Trophoblast cell (in vitro differentiated cells and primary cell): ENCODE data around the gene LGALS12.

Experiments used
- DNase-seq, 2 donors: peaks; one replicate each; pipeline ENCODE4 v3.0.0-alpha.2; 2016
- H2AFZ ChIP-seq: 2 replicates; pipeline ENCODE4 v1.6.1; 2013; ENCODE audit warnings: low read length, moderate library complexity, mild to moderate bottlenecking; ENCODE audit not compliant: insufficient read depth, poor library complexity
- H2AK5ac ChIP-seq: 2 replicates; pipeline ENCODE4 v1.6.1; 2013; ENCODE audit warnings: mild to moderate bottlenecking, low read length
- H2BK120ac ChIP-seq: 2 replicates; pipeline ENCODE4 v1.6.1; 2013; ENCODE audit warnings: low read length, mild to moderate bottlenecking, moderate library complexity; ENCODE audit not compliant: insufficient read depth, poor library complexity
- H2BK12ac ChIP-seq: 2 replicates; pipeline ENCODE4 v1.6.1; 2013; ENCODE audit warnings: mild to moderate bottlenecking, low read length, moderate library complexity
- H2BK5ac ChIP-seq: 2 replicates; pipeline ENCODE4 v1.6.1; 2013; ENCODE audit warnings: low read length, low read depth, moderate library complexity, mild to moderate bottlenecking; ENCODE audit not compliant: poor library complexity
- H3K14ac ChIP-seq: 2 replicates; pipeline ENCODE4 v1.6.1; 2013; ENCODE audit warnings: mild to moderate bottlenecking, low read length
- H3K18ac ChIP-seq: 2 replicates; pipeline ENCODE4 v1.6.1; 2013; ENCODE audit warnings: mild to moderate bottlenecking, low read length
- H3K23ac ChIP-seq: 2 replicates; pipeline ENCODE4 v1.6.1; 2013; ENCODE audit warnings: low read length
- H3K27ac ChIP-seq: 2 replicates; pipeline ENCODE4 v1.5.1; 2013; ENCODE audit warnings: low read depth, mild to moderate bottlenecking, inconsistent platforms, low read length, moderate library complexity
- H3K27me3 ChIP-seq: 2 replicates; pipeline ENCODE4 v1.6.1; 2013; ENCODE audit warnings: inconsistent platforms, mild to moderate bottlenecking, low read length, moderate library complexity; ENCODE audit not compliant: insufficient read depth
- H3K36me3 ChIP-seq, 2 experiments: 1 replicate in 1 of 2; 2 replicates in 1 of 2; pipeline ENCODE4 v1.6.1; 2013; ENCODE audit warnings: low read length in 2 of 2, mild to moderate bottlenecking in 2 of 2, moderate library complexity in 1 of 2; ENCODE audit not compliant: insufficient read depth in 2 of 2, control insufficient read depth in 1 of 2
- H3K4ac ChIP-seq: 2 replicates; pipeline ENCODE4 v1.6.1; 2013; ENCODE audit warnings: low read depth, mild to moderate bottlenecking, low read length, moderate library complexity
- H3K4me1 ChIP-seq, 2 experiments: 1 replicate in 1 of 2; 2 replicates in 1 of 2; pipeline ENCODE4 v1.6.1; 2013; ENCODE audit warnings: low read length in 2 of 2, mild to moderate bottlenecking in 2 of 2, moderate library complexity in 1 of 2; ENCODE audit not compliant: insufficient read depth in 2 of 2, control insufficient read depth in 1 of 2
- H3K4me2 ChIP-seq: 2 replicates; pipeline ENCODE4 v1.6.1; 2013; ENCODE audit warnings: inconsistent platforms, mild to moderate bottlenecking, low read length, moderate library complexity
- H3K4me3 ChIP-seq: 2 replicates; pipeline ENCODE4 v1.5.1; 2013; ENCODE audit warnings: mild to moderate bottlenecking, low read depth, low read length, inconsistent platforms
- H3K79me1 ChIP-seq: one replicate; pipeline ENCODE4 v1.6.1; 2013; ENCODE audit warnings: low read length
- H3K79me2 ChIP-seq: 2 replicates; pipeline ENCODE4 v1.6.1; 2013; ENCODE audit warnings: low read length, mild to moderate bottlenecking; ENCODE audit not compliant: control insufficient read depth, insufficient read depth, poor library complexity
- H3K9ac ChIP-seq: 2 replicates; pipeline ENCODE4 v1.6.1; 2013; ENCODE audit warnings: mild to moderate bottlenecking, low read length
- H3K9me3 ChIP-seq: 2 replicates; pipeline ENCODE4 v1.6.1; 2013; ENCODE audit warnings: low read depth, mild to moderate bottlenecking, control low read depth, inconsistent platforms, low read length; ENCODE audit not compliant: insufficient read depth
- H4K12ac ChIP-seq: 2 replicates; pipeline ENCODE4 v1.6.1; 2013; ENCODE audit warnings: low read depth, mild to moderate bottlenecking, low read length, moderate library complexity
- H4K8ac ChIP-seq: 2 replicates; pipeline ENCODE4 v1.6.1; 2013; ENCODE audit warnings: low read depth, mild to moderate bottlenecking, low read length, moderate library complexity
- H4K91ac ChIP-seq: one replicate; pipeline ENCODE4 v1.6.1; 2013; ENCODE audit warnings: low read depth, mild to moderate bottlenecking, low read length, moderate library complexity
- WGBS: extraction: QIAGEN DNeasy Blood & Tissue Kit; methylation state at CpG from one replicate; pipeline ENCODE4 v1.1.7; 2013; ENCODE audit warnings: missing lambda C conversion rate; ENCODE audit not compliant: insufficient read length, insufficient coverage; ENCODE audit errors: extremely low coverage; 5-methylcytosine and 5-hydroxymethylcytosine counted together

The LGALS12 gene

GRCh38 chr11:63518548-63518947 lies 12.7 kb downstream of the LGALS12 start:
- no peak overlapping the region for H3K4me2 ChIP-seq
- WGBS: no CpG with 5 or more reads among the region's 1 CpG
- H3K36me3 ChIP-seq: no peaks in the 10 kb centered on the region
- H3K4me3 ChIP-seq: no peak overlapping the region
- no peak overlapping the region for H3K14ac ChIP-seq
- no peaks in the 10 kb centered on the region for H3K79me2 ChIP-seq
- H2BK120ac ChIP-seq: no peak overlapping the region
- no peak overlapping the region for H2BK12ac ChIP-seq
- H3K9me3 ChIP-seq: peaks cover 4% of the 10 kb centered on the region
- H3K23ac ChIP-seq: no peak overlapping the region
- H4K8ac ChIP-seq: no peak overlapping the region
- H4K12ac ChIP-seq: no peak overlapping the region
- H3K27ac ChIP-seq: no peak overlapping the region
- H2AK5ac ChIP-seq: no peak overlapping the region
- H3K4ac ChIP-seq: no peak overlapping the region
- no peak overlapping the region for H4K91ac ChIP-seq
- H3K4me1 ChIP-seq: peaks cover 2 to 7% of the 10 kb centered on the region in 2 experiments
- H3K9ac ChIP-seq: no peak overlapping the region
- no peak overlapping the region for H3K18ac ChIP-seq
- H2AFZ ChIP-seq: no peak overlapping the region
- H3K27me3 ChIP-seq: no peaks in the 10 kb centered on the region
- H3K79me1 ChIP-seq: peaks cover 2% of the 10 kb centered on the region
- DNase-seq: no peak
- no peak overlapping the region for H2BK5ac ChIP-seq

DNA sequence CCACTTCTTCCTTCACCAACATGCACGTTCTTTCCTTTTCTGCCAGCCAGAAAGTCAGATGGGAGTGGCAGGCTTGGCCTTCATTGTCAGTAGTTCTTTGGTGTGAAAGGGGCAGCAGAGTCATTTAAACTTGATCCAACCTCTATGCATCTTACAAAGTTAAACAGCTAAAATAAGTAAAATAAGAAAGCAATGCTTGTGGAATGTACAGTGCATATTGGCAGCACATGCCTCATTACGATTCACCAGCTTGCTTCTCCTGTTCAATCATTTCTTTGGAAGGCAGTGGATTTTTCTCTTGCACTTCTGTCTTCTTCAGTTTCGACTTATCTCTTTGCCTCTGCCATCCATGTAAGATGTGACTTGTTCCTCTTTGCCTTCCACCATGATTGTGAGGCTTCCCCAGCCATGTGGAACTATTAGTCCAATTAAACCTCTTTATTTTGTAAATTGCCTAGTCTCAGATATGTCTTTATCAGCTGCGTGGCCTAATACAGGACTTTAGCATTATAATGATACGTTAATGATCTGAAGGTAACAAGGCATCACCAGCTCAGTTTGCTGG lies 14.8 kb downstream of the LGALS12 start:
- Histone ChIP-seq H3K36me3 (no peaks in the 10 kb centered on the region), H2BK12ac (no peak overlapping the region), H3K9me3 (peaks cover 4% of the 10 kb centered on the region), H3K79me2 (no peaks in the 10 kb centered on the region), H3K4ac (no peak overlapping the region), H4K91ac (no peak overlapping the region), H4K12ac (no peak overlapping the region), H2AFZ (no peak overlapping the region), H3K4me1 (peaks cover 2 to 7% of the 10 kb centered on the region in 2 experiments), H4K8ac (no peak overlapping the region), H2BK5ac (no peak overlapping the region), H2BK120ac (no peak overlapping the region), H3K18ac (no peak overlapping the region), H3K9ac (no peak overlapping the region), H3K4me2 (no peak overlapping the region), H2AK5ac (no peak overlapping the region), H3K23ac (no peak overlapping the region), H3K4me3 (no peak overlapping the region), H3K27ac (no peak overlapping the region), H3K14ac (no peak overlapping the region), H3K27me3 (no peaks in the 10 kb centered on the region), H3K79me1 (peaks cover 2% of the 10 kb centered on the region)
- no peak for DNase-seq
- WGBS: no CpG with 5 or more reads among the region's 5 CpGs

GRCh38 chr11:63521896-63522295 lies 16.0 kb downstream of the LGALS12 start:
- H3K14ac ChIP-seq: no peak overlapping the region
- no peaks in the 10 kb centered on the region for H3K27me3 ChIP-seq
- H2BK120ac ChIP-seq: no peak overlapping the region
- no peaks in the 10 kb centered on the region for H3K79me1 ChIP-seq
- 100% methylated on average over 1 of the region's 2 CpGs for WGBS
- no peak overlapping the region for H3K27ac ChIP-seq
- no peak overlapping the region for H3K4ac ChIP-seq
- no peak overlapping the region for H2BK12ac ChIP-seq
- H3K79me2 ChIP-seq: no peaks in the 10 kb centered on the region
- no peak overlapping the region for H3K4me3 ChIP-seq
- H3K23ac ChIP-seq: no peak overlapping the region
- H3K4me1 ChIP-seq: peaks cover 0 to 1% of the 10 kb centered on the region in 2 experiments
- no peak overlapping the region for H3K9ac ChIP-seq
- H3K18ac ChIP-seq: no peak overlapping the region
- H2BK5ac ChIP-seq: no peak overlapping the region
- peaks cover 1% of the 10 kb centered on the region for H3K9me3 ChIP-seq
- no peak overlapping the region for H3K4me2 ChIP-seq
- DNase-seq: no peak
- no peak overlapping the region for H4K12ac ChIP-seq
- H4K8ac ChIP-seq: no peak overlapping the region
- H4K91ac ChIP-seq: peak overlapping the region; percentile 52
- H2AK5ac ChIP-seq: no peak overlapping the region
- no peaks in the 10 kb centered on the region for H3K36me3 ChIP-seq
- no peak overlapping the region for H2AFZ ChIP-seq

- Histone ChIP-seq H2AFZ (no peak overlapping the region), H3K9ac (no peak overlapping the region), H3K4me2 (no peak overlapping the region), H3K4me3 (no peak overlapping the region), H2AK5ac (no peak overlapping the region), H4K91ac (peak overlapping the region; percentile 52), H3K79me2 (no peaks in the 10 kb centered on the region), H3K27me3 (no peaks in the 10 kb centered on the region), H2BK12ac (no peak overlapping the region), H3K79me1 (no peaks in the 10 kb centered on the region), H4K12ac (no peak overlapping the region), H3K27ac (no peak overlapping the region), H3K4ac (no peak overlapping the region), H3K18ac (no peak overlapping the region), H3K4me1 (peaks cover 0 to 1% of the 10 kb centered on the region in 2 experiments), H3K23ac (no peak overlapping the region), H3K9me3 (peaks cover 1% of the 10 kb centered on the region), H2BK120ac (no peak overlapping the region), H3K14ac (no peak overlapping the region), H4K8ac (no peak overlapping the region), H2BK5ac (peak overlapping the region; percentile 64), H3K36me3 (no peaks in the 10 kb centered on the region)
- WGBS: no CpG with 5 or more reads among the region's 7 CpGs
- peak; percentile 14 to 55 for DNase-seq
Measured at GRCh38 chr11:63523151-63523550, 17.3 kb downstream of the LGALS12 start.
